OCI-LY3 (cell line): ENCODE measurements around the gene ZFAND2A.
"Not testable (repeated sequence)": the region's sequence is repeated elsewhere in the genome, so short reads cannot be mapped to it uniquely, and the experiment has no call there.

Experiments used
- H2AFZ ChIP-seq: fragments of 200-600, 300-600 bp; shearing (Covaris generic); 2 replicates; pipeline ENCODE4 v1.6.0; 2014; ENCODE audit warnings: antibody characterized with exemption, low read depth, low read length
- H3K27ac ChIP-seq: fragments of 200-600, 300-600 bp; sonication (generic); 2 replicates; pipeline ENCODE4 v1.5.1; 2014; ENCODE audit warnings: mild to moderate bottlenecking, low read length, moderate library complexity, mixed read lengths
- H3K27me3 ChIP-seq: fragments of 200-600, 300-600 bp; sonication (generic); 2 replicates; pipeline ENCODE4 v1.6.1; 2014; ENCODE audit warnings: low read depth, low read length, mixed read lengths
- H3K36me3 ChIP-seq: fragments of 200-600, 300-600 bp; sonication (generic); replicated peaks from 2 replicates; pipeline ENCODE3; 2014; ENCODE audit warnings: low read depth, low read length, mixed read lengths
- H3K4me1 ChIP-seq: fragments of 300-600, 200-600 bp; sonication (generic); 2 replicates; pipeline ENCODE4 v1.6.1; 2014; ENCODE audit warnings: low read length, mixed read lengths
- H3K4me2 ChIP-seq: fragments of 200-600, 300-600 bp; sonication (generic); 2 replicates; pipeline ENCODE4 v1.6.1; 2014; ENCODE audit warnings: low read length, mixed read lengths
- H3K4me3 ChIP-seq: fragments of 300-600, 200-600 bp; sonication (generic); 2 replicates; pipeline ENCODE4 v1.5.1; 2014; ENCODE audit warnings: antibody characterized with exemption, mild to moderate bottlenecking, low read length, moderate library complexity
- H3K79me2 ChIP-seq: fragments of 300-600, 200-600 bp; shearing (Covaris generic); 2 replicates; pipeline ENCODE4 v1.6.1; 2014; ENCODE audit warnings: mild to moderate bottlenecking, low read length, mixed read lengths
- H3K9ac ChIP-seq: fragments of 300-600, 200-600 bp; shearing (Covaris generic); 2 replicates; pipeline ENCODE4 v1.6.0; 2014; ENCODE audit warnings: mild to moderate bottlenecking, low read length, moderate library complexity
- H3K9me3 ChIP-seq: fragments of 200-600, 300-600 bp; shearing (Covaris generic); 2 replicates; pipeline ENCODE4 v1.6.1; 2014; ENCODE audit warnings: low read length, mixed read lengths; ENCODE audit not compliant: insufficient read depth
- H4K20me1 ChIP-seq: fragments of 200-600, 300-600 bp; sonication (generic); 2 replicates; pipeline ENCODE4 v1.6.1; 2016; ENCODE audit warnings: low read length, mixed read lengths; ENCODE audit not compliant: insufficient read depth
- CTCF ChIP-seq: fragments of 200-600, 300-600 bp; sonication (generic); IDR thresholded peaks from 2 replicates; pipeline ENCODE4 v1.5.1; 2014; ENCODE audit warnings: antibody characterized with exemption, low read length, low read depth
- EZH2phosphoT487 ChIP-seq: fragments of 200-600 bp; shearing (Covaris generic); IDR thresholded peaks from 2 replicates; pipeline ENCODE4 v1.6.1; 2018; ENCODE audit warnings: antibody characterized with exemption, mixed run types, low read depth

ZFAND2A gene

DNA sequence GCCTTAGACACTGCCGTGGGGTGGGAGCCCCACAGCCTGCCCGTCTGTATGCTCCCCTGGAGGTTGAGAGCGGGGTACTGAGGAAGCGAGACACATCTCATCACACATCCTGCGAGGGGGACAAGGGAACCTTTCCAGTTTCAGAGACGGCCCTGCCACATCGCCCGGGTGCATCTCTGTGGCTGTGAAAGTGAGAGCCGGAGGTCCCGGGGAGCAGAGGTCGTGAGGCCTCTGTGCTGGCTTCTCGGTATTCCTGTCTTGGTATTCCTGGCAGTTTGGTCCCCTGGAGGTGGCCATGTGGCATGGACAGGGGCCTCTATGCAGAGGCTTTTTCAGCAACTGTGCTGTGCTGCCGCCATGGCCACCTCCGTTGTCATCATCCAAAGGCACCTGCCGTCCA is 41.9 kb upstream of the ZFAND2A start:
- H2AFZ ChIP-seq, result no peak overlapping the region

DNA sequence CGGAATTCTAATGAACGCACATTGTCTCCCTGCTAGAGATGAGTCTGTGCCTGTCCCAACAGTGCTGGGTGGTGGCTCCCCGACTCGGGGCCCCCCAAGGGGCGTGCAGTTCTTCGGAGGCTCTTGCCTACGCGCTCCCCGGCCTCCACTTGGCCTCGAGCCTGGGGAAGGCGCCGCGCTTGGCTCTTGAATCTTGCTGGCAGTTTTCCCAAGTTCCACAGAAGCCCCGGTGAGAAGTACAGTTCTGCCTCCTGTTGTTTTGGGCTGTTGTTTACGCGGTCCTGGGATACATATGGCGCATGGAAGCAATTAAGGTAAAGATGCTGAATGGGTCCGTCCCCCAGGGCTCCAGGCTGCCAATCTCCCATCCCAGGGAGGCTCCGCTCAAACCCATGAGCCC is 40.0 kb upstream of the ZFAND2A start:
- H3K36me3 ChIP-seq, result no peaks in the 10 kb centered on the region
- TF ChIP-seq CTCF (no peak), EZH2phosphoT487 (no peak)
- no peaks in the 10 kb centered on the region for H3K27me3 ChIP-seq

More for the DNA sequence above, 41.9 kb upstream of the ZFAND2A start:
- Histone ChIP-seq H3K4me2 (no peak overlapping the region), H3K36me3 (no peaks in the 10 kb centered on the region), H3K9me3 (no peaks in the 10 kb centered on the region), H4K20me1 (no peaks in the 10 kb centered on the region), H3K4me3 (no peak overlapping the region), H3K27ac (no peak overlapping the region), H3K9ac (no peak overlapping the region), H3K79me2 (no peaks in the 10 kb centered on the region), H3K27me3 (no peaks in the 10 kb centered on the region), H3K4me1 (no peaks in the 10 kb centered on the region)
- TF ChIP-seq EZH2phosphoT487 (no peak), CTCF (no peak)

DNA sequence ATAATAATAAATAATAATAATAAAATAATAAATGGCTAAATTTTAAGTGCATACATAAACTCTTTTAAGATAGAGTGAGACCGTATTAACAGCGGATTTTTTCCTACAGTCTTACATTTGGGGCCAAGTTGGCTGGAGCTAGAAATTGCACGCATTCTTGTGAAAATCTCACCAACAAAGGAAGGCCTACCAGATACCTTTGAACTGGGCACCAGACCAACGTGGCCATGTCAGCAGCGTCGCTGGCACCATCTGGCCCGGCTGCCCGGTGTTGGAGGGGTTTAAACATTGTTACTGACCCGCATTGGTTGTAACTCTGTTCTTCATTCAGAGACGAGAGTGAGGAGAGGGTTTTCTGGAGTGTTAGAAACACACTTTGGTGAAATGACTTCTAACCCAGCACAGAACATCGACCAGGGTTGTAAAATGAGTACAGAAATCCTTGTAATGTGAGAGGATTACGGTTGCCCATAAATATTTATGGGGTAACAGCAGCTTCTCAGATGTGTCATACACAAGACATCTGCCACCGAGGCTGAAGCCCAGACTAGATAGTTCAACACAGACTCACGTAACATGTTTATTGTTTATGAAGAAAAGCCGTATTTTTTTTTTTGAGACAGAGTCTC is 38.1 kb upstream of the ZFAND2A start:
- no peak overlapping the region for H3K27ac ChIP-seq
- no peaks in the 10 kb centered on the region for H3K79me2 ChIP-seq
- H3K4me2 ChIP-seq, result no peak overlapping the region
- no peaks in the 10 kb centered on the region for H4K20me1 ChIP-seq
- H3K9me3 ChIP-seq, result no peaks in the 10 kb centered on the region
- no peaks in the 10 kb centered on the region for H3K27me3 ChIP-seq
- no peaks in the 10 kb centered on the region for H3K4me1 ChIP-seq
- H3K4me3 ChIP-seq, result no peak overlapping the region
- H3K36me3 ChIP-seq, result no peaks in the 10 kb centered on the region
- no peak for TF ChIP-seq EZH2phosphoT487
- no peak for TF ChIP-seq CTCF
- H3K9ac ChIP-seq, result no peak overlapping the region
- H2AFZ ChIP-seq, result no peak overlapping the region

More for the DNA sequence above, 40.0 kb upstream of the ZFAND2A start:
- Histone ChIP-seq H4K20me1 (no peaks in the 10 kb centered on the region), H3K4me2 (no peak overlapping the region), H3K9me3 (no peaks in the 10 kb centered on the region), H3K4me1 (no peaks in the 10 kb centered on the region), H3K9ac (no peak overlapping the region), H3K4me3 (no peak overlapping the region), H2AFZ (no peak overlapping the region), H3K27ac (no peak overlapping the region), H3K79me2 (no peaks in the 10 kb centered on the region)

- Histone ChIP-seq H3K4me3 (no peak overlapping the region), H3K36me3 (no peaks in the 10 kb centered on the region), H3K9ac (no peak overlapping the region), H3K79me2 (no peaks in the 10 kb centered on the region), H3K27me3 (no peaks in the 10 kb centered on the region), H2AFZ (no peak overlapping the region), H4K20me1 (no peaks in the 10 kb centered on the region), H3K9me3 (no peaks in the 10 kb centered on the region), H3K27ac (no peak overlapping the region), H3K4me2 (no peak overlapping the region), H3K4me1 (no peaks in the 10 kb centered on the region)
- TF ChIP-seq CTCF (no peak), EZH2phosphoT487 (no peak)
These were observed 37.0 kb upstream of the ZFAND2A start for GRCh38 chr7:1196950-1197349.

- not testable (repeated sequence) for H3K9ac ChIP-seq, H3K79me2 ChIP-seq, H3K4me2 ChIP-seq, H3K9me3 ChIP-seq, H3K27me3 ChIP-seq, H2AFZ ChIP-seq, H3K36me3 ChIP-seq, H3K27ac ChIP-seq, H4K20me1 ChIP-seq, H3K4me3 ChIP-seq, H3K4me1 ChIP-seq
These were observed 36.4 kb upstream of the ZFAND2A start for GRCh38 chr7:1196441-1196840.
